Uterus (tissue), 4 donors: Measurements from ENCODE around the gene BRI3. TPM values are rescaled to one million over a fixed set of nuclear protein-coding genes. Genes with fewer than 3 reads are reported as not detected.

Experiments used
- DNase-seq, 2 donors: peaks; one replicate each; pipeline ENCODE4 v3.0.0-alpha.2; 2019 to 2020
- H3K27ac ChIP-seq, 2 donors: fragments of 200-600 bp; sonication (generic); 1 replicate in 1 of 2; 2 replicates in 1 of 2; pipeline ENCODE4 v1.5.1; 2016 to 2018
- H3K27me3 ChIP-seq, 2 donors: fragments of 200-600 bp; sonication (generic); one replicate each; pipeline ENCODE4 v1.5.1; 2018 to 2019; ENCODE audit warnings: control low read depth in 1 of 2
- H3K36me3 ChIP-seq, 2 donors: fragments of 200-600 bp; sonication (generic); one replicate each; pipeline ENCODE4 v1.5.1; 2019; ENCODE audit warnings: control low read depth in 1 of 2
- H3K4me1 ChIP-seq, 2 donors: fragments of 200-600 bp; sonication (generic); one replicate each; pipeline ENCODE4 v1.5.1; 2018 to 2019; ENCODE audit warnings: control low read depth in 1 of 2
- H3K4me3 ChIP-seq, 2 donors: fragments of 200-600 bp; sonication (generic); 1 replicate in 1 of 2; 2 replicates in 1 of 2; pipeline ENCODE4 v1.5.1; 2018 to 2019; ENCODE audit warnings: mild to moderate bottlenecking in 1 of 2
- H3K9me3 ChIP-seq, 2 donors: fragments of 200-600 bp; sonication (generic); one replicate each; pipeline ENCODE4 v1.5.1; 2019; ENCODE audit warnings: control low read depth in 1 of 2
- CTCF ChIP-seq, 4 experiments: fragments of 200-600 bp in 2 of 4; fragments of 450-650 bp in 2 of 4; sonication (generic) in 2 of 4; IDR thresholded peaks; one replicate each; pipeline ENCODE4 v1.5.1; 2016 to 2019; ENCODE audit warnings: antibody characterized with exemption in 4 of 4, mild to moderate bottlenecking in 2 of 4, moderate library complexity in 1 of 4
- POLR2A ChIP-seq, 2 donors: fragments of 450-650 bp; IDR thresholded peaks; one replicate each; pipeline ENCODE4 v1.6.1; 2016; ENCODE audit warnings: antibody characterized with exemption in 2 of 2, mild to moderate bottlenecking in 1 of 2, moderate library complexity in 1 of 2
- intact Hi-C: fragments of 100-400 bp; cut with DNase I; formaldehyde crosslinking; loops from one replicate; pipeline ENCODE4 v1.15.1; 2023; ENCODE audit warnings: low total_unique reads
- total RNA-seq, 4 donors: library from RNA; depleted of rRNA in 3 of 4; stranded (reverse); fragments of >200 nt in 3 of 4; gene quantifications; one replicate each; pipeline versions ENCODE4 v1.1.0 to v1.2.4, GENCODE V29; 2014 to 2023
- donor health status: DM: yes; HTN: yes; CAD: no.

The BRI3 gene
- total RNA-seq, 4 donors from 2014 or later = 8.5 to 161 (median 28.1) TPM

DNA sequence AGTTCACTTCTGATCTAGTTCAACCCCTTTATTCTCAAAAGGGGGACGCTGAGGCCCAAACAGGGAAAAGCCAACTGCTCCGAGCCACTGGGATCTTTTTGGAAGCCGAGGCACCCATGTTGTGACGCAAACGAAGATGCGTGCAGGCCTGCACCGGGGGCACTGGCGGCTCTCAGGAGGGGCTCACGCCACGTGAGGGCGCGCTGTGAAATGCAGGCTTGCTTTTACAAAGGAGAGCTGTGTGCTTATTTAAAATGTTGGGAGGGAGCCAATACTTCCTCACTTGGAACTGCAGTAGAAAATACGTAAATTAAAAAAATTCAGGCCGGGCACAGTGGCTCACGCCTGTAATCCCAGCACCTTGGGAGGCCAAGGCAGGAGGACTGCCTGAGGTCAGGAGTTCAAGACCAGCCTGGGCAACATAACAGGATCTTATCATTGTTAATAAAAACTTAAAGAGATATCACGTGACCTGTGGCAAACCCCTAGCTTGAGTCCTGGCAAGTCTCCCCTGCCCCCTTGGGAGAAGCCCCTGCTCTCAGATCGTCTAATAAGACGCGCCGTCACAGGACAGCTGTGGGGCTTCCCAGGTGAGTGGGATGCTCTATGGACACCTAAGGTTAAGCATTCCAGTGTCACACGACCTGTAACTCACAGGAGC lies 16.3 kb downstream of the BRI3 start:
- no peak overlapping the region for H3K4me3 ChIP-seq
- DNase-seq = no peak
- intact Hi-C loops = no loop called here
- no peaks in the 10 kb centered on the region for H3K4me1 ChIP-seq
- no peak overlapping the region for H3K27ac ChIP-seq
- TF ChIP-seq POLR2A (IDR thresholded peaks at IDR 0.05) (no peak), CTCF (IDR thresholded peaks at IDR 0.05) (no peak)
- H3K27me3 ChIP-seq = no peaks in the 10 kb centered on the region
- no peaks in the 10 kb centered on the region for H3K36me3 ChIP-seq
- H3K9me3 ChIP-seq = no peaks in the 10 kb centered on the region

- Histone ChIP-seq H3K4me1 (no peaks in the 10 kb centered on the region), H3K27ac (no peak overlapping the region), H3K27me3 (no peaks in the 10 kb centered on the region), H3K36me3 (no peaks in the 10 kb centered on the region), H3K4me3 (no peak overlapping the region), H3K9me3 (no peaks in the 10 kb centered on the region)
- DNase-seq = no peak
- intact Hi-C loops = no loop called here
- TF ChIP-seq POLR2A (IDR thresholded peaks at IDR 0.05) (no peak), CTCF (IDR thresholded peaks at IDR 0.05) (no peak)
These were observed 19.3 kb downstream of the BRI3 start for GRCh38 chr7:98300595-98301372.

- H3K4me1 ChIP-seq = no peaks in the 10 kb centered on the region
- TF ChIP-seq CTCF (IDR thresholded peaks at IDR 0.05) = no peak
- TF ChIP-seq POLR2A (IDR thresholded peaks at IDR 0.05) = no peak
- no peaks in the 10 kb centered on the region for H3K9me3 ChIP-seq
- H3K36me3 ChIP-seq = no peaks in the 10 kb centered on the region
- no peaks in the 10 kb centered on the region for H3K27me3 ChIP-seq
- no peak overlapping the region for H3K4me3 ChIP-seq
- DNase-seq = no peak
- intact Hi-C loops = no loop called here
- no peak overlapping the region for H3K27ac ChIP-seq
These were observed 20.4 kb downstream of the BRI3 start for GRCh38 chr7:98301693-98302470.

GRCh38 chr7:98303176-98303865 lies 21.8 kb downstream of the BRI3 start:
- no peaks in the 10 kb centered on the region for H3K36me3 ChIP-seq
- DNase-seq = no peak
- intact Hi-C loops = no loop called here
- H3K27ac ChIP-seq = no peak overlapping the region
- H3K9me3 ChIP-seq = no peaks in the 10 kb centered on the region
- TF ChIP-seq POLR2A (IDR thresholded peaks at IDR 0.05) (no peak), CTCF (IDR thresholded peaks at IDR 0.05) (no peak)
- H3K4me3 ChIP-seq = no peak overlapping the region
- no peaks in the 10 kb centered on the region for H3K27me3 ChIP-seq
- H3K4me1 ChIP-seq = no peaks in the 10 kb centered on the region
